ENCODE results near the gene HDAC10.

GRCh38 chr22:50209893-50210292 lies 41.2 kb downstream of the HDAC10 start:
- no peak for TF ChIP-seq POLR2A (IDR thresholded peaks at IDR 0.05)
- peak; percentile 74 to 81 (median 76) for TF ChIP-seq CTCF (IDR thresholded peaks at IDR 0.05)
